HG02870 (cell line): ENCODE data around the gene FRMPD4.

Source experiments
- ATAC-seq: cut with Tn5 transposase; IDR thresholded peaks from one replicate; pipeline ENCODE4 v1.9.1; 2021; ENCODE audit warnings: mild to moderate bottlenecking, moderate library complexity; ENCODE audit not compliant: unreplicated experiment

The FRMPD4 gene

GRCh38 chrX:12423346-12423745 lies 285.1 kb downstream of the FRMPD4 start:
- no peak for ATAC-seq

- ATAC-seq = no peak
These were observed 287.2 kb downstream of the FRMPD4 start for GRCh38 chrX:12425496-12425895.

- no peak for ATAC-seq
These were observed 288.1 kb downstream of the FRMPD4 start for GRCh38 chrX:12426420-12426819.

GRCh38 chrX:12434493-12434892 lies 296.2 kb downstream of the FRMPD4 start:
- ATAC-seq = no peak

- no peak for ATAC-seq
These were observed 301.1 kb downstream of the FRMPD4 start for GRCh38 chrX:12439416-12439815.

GRCh38 chrX:12440246-12440645 lies 302.0 kb downstream of the FRMPD4 start:
- no peak for ATAC-seq

GRCh38 chrX:12441381-12442128 lies 303.3 kb downstream of the FRMPD4 start:
- ATAC-seq = no peak

GRCh38 chrX:12443534-12444098 lies 305.3 kb downstream of the FRMPD4 start:
- ATAC-seq = peak; percentile 94

GRCh38 chrX:12446342-12447075 lies 308.2 kb downstream of the FRMPD4 start:
- ATAC-seq = no peak

- ATAC-seq = no peak
These were observed 309.3 kb downstream of the FRMPD4 start for GRCh38 chrX:12447448-12448064.

GRCh38 chrX:12452268-12452667 lies 314.0 kb downstream of the FRMPD4 start:
- ATAC-seq = no peak

GRCh38 chrX:12460929-12461328 lies 322.7 kb downstream of the FRMPD4 start:
- no peak for ATAC-seq

- ATAC-seq = no peak
These were observed 324.8 kb downstream of the FRMPD4 start for GRCh38 chrX:12463052-12463451.

GRCh38 chrX:12463873-12464272 lies 325.6 kb downstream of the FRMPD4 start:
- ATAC-seq = no peak

- ATAC-seq = no peak
These were observed 329.0 kb downstream of the FRMPD4 start for GRCh38 chrX:12467321-12467720.

GRCh38 chrX:12469296-12469695 lies 331.0 kb downstream of the FRMPD4 start:
- no peak for ATAC-seq

GRCh38 chrX:12471061-12471460 lies 332.8 kb downstream of the FRMPD4 start:
- no peak for ATAC-seq

GRCh38 chrX:12480956-12481355 lies 342.7 kb downstream of the FRMPD4 start:
- no peak for ATAC-seq

- no peak for ATAC-seq
These were observed 349.9 kb downstream of the FRMPD4 start for GRCh38 chrX:12488220-12488619.

- no peak for ATAC-seq
These were observed 350.5 kb downstream of the FRMPD4 start for GRCh38 chrX:12488771-12489170.

GRCh38 chrX:12489341-12489740 lies 351.1 kb downstream of the FRMPD4 start:
- no peak for ATAC-seq
